GDM1 (cell line): Measurements from ENCODE around the gene LHX8.
"Not testable (repeated sequence)": the region's sequence is repeated elsewhere in the genome, so short reads cannot be mapped to it uniquely, and the experiment has no call there.

Source experiments
- DNase-seq: peaks from one replicate; lab custom pipeline; 2025; lab: John Stamatoyannopoulos, UW

LHX8 gene

GRCh38 chr1:75133750-75134646 lies at the start of gene LHX8:
Gene LHX8 (plus strand): TSS chr1:75134388. CDS start chr1:75136615, 2,227 bp downstream.
- DNase-seq, result no peak

DNA sequence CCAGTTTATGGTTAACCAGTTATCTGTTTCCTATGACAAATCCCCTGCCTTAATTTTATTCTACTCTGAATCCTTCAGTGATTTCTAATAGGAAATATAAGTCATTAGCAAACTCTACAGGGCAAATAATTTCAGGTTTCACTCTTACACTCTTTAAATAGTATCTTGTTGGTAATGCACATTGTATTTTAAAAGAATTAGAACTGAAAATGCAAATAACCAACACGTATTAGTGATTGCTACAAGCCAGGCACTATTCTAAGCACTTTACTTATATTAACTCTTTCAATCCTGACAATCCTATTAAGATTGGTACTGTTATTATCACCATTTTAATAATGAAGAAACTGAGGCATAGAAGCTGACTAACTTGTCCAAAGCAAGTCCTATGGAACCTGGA lies 48.3 kb upstream of the LHX8 start:
- no peak for DNase-seq

- no peak for DNase-seq
These were observed 46.9 kb upstream of the LHX8 start for GRCh38 chr1:75087278-75087677.

DNA sequence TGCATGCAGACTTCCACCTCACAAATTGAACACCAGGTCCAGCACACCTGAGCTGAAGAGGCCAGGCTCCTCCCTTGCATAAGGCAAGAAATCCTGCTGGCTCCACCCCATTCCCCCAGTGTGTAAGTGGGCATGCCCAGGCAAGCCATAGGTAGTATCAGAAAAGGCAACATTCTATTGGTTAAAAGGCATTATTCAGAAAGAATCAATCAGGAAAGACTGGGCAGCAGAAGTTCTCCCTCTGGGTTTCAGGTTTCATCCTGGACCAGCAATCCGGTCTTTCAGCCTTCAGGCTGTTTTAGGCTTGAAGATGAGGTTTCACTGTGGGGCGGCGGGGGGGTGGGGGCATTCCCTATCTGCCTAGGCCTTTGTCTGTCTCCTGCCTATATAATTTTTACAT lies 42.0 kb upstream of the LHX8 start:
- no peak for DNase-seq

DNA sequence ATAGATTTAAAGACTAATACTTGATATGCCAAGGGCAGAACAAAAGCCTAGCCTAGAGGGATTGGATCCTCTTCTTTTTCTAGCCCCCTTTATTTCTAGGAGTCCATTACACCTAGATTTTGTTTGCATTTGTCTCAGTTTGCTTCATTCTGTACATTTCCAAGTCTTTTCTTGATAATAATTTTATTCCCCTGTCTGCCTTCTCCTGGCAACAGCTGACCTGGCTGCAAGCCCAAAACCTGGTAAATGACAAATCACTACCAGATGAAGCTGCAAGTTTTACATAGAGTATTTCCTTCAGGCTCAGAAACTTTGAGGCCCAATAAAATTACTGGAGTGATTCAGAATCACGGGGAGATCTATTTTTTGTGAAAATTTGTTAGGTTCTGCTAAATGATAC lies 36.5 kb upstream of the LHX8 start:
- no peak for DNase-seq

DNA sequence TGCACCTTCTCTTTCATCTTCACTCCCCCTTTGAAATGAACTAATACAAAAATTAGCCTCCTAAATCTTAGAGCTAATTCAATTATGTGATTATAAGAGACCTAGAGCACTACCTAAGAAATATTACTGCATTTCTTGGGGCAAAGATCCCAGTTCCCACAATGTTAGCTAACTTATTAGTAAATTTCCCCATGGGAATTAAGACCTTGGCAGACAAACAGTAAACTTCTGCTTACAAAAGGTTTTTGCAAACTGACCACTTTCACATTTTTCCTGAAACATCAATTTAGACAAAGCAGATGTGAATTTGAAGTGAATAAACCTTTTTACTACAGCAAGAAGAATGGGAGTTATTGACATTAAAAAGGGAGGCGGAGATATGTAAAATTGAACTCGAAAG lies 34.6 kb upstream of the LHX8 start:
- DNase-seq, result no peak

- DNase-seq, result no peak
These were observed 33.6 kb upstream of the LHX8 start for GRCh38 chr1:75100481-75101092.

DNA sequence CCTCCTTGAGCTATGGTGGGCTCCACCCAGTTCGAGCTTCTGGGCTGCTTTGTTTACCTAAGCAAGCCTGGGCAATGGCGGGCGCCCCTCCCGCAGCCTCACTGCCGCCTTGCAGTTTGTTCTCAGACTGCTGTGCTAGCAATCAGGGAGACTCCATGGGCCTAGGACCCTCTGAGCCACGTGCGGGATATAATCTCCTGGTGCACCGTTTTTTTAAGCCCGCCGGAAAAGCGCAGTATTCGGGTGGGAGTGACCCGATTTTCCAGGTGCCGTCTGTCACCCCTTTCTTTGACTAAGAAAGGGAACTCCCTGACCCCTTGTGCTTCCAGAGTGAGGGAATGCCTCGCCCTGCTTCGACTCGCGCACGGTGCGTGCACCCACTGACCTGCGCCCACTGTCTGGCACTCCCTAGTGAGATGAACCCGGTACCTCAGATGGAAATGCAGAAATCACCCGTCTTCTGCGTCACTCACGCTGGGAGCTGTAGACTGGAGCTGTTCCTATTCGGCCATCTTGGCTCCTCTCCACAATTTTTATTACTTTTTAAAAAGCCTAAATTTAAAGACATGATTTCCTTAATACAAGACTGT lies 21.7 kb upstream of the LHX8 start:
- not testable (repeated sequence) for DNase-seq

- no peak for DNase-seq
These were observed 18.5 kb upstream of the LHX8 start for GRCh38 chr1:75115654-75116053.

DNA sequence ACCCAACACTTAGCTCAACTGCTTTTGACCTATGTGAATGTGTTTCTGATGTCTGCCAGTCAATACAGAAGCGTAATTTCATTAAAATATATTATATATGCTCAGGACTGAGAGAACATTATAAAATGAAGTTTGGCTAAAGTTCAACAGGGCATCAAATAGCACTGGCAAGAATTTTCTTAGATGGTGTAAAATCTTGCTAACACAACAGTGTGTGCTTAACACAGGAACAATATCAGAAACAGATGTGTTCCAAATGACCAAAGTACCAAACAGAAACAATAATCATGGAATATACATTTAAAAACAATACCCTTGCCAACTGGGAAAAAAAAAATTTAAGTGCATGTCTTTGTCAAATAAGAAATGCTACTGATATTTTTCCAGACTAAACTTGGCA lies 10.4 kb upstream of the LHX8 start:
- DNase-seq, result no peak

GRCh38 chr1:75124510-75124909 lies 9.7 kb upstream of the LHX8 start:
- DNase-seq, result no peak

DNA sequence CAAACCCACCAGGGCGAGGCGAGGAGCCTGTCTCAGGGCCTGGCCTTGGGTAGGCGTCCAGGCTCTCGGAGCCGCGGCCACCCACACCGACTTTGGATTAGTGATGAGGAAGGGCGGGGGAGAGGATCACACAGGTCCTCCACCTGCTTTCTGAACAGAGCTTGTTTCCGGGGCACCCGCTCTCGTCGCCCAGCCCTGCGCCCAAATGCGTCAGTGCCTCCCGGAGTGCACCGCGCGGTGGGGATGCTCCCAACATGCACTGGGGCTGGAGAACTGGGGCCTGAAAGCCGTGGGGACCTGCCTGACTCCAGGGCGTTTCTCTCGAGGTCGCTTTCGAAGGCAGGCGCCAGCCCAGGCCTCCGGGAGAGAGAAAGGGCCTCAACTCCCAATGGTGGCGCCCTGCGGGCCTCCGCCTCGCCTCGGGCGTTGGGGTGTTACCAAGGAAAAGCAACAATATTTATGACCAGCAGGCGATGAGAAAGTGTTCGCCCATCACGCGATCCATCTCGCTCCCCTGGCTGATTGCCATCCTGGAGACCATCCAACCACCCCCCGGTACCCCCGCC lies 8.9 kb upstream of the LHX8 start:
- no peak for DNase-seq

DNA sequence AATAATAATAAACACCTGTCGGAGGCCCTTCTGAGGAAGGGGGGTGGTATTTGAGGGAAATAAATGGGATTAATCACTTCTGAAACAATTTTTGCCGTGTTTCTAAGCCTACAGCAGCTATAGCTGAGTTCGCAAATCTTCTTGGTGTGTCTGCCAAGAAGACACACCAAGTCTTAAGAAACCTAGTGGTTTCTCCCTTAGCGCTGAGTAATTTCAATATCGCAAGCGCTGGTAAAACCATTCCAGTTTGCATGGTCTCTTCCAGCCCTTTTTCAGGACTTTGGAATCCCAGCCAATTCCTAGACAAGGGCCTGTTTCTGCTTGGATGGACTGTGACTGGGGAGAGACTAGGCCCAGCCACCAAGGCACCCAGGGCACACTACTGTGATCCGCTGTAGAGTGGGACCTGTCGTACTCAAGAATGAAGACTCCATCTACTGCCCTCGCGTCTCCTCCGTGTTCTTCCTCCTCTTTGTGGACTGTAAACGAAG lies 7.5 kb upstream of the LHX8 start:
- DNase-seq, result no peak

- DNase-seq, result no peak
These were observed 6.1 kb upstream of the LHX8 start for GRCh38 chr1:75127916-75128717.

DNA sequence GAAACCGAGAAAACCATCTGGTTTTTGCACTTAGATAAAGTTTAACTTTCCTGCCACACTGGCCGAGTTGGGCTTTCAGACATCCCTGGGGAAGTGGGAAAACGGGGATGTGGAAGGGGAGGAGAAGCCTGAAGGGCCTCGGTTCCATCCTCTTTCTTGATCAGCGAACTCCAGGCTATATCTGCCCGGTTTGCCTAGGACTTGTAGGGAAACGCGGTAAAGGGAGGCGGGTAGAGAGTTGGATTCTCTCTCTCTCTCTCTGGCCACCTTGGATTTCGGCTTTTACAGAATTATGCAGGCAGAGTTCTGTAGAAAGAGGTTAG lies 4.6 kb upstream of the LHX8 start:
- DNase-seq, result no peak

GRCh38 chr1:75129983-75130789 lies 4.0 kb upstream of the LHX8 start:
- no peak for DNase-seq

GRCh38 chr1:75130865-75131564 lies 3.2 kb upstream of the LHX8 start:
- no peak for DNase-seq

DNA sequence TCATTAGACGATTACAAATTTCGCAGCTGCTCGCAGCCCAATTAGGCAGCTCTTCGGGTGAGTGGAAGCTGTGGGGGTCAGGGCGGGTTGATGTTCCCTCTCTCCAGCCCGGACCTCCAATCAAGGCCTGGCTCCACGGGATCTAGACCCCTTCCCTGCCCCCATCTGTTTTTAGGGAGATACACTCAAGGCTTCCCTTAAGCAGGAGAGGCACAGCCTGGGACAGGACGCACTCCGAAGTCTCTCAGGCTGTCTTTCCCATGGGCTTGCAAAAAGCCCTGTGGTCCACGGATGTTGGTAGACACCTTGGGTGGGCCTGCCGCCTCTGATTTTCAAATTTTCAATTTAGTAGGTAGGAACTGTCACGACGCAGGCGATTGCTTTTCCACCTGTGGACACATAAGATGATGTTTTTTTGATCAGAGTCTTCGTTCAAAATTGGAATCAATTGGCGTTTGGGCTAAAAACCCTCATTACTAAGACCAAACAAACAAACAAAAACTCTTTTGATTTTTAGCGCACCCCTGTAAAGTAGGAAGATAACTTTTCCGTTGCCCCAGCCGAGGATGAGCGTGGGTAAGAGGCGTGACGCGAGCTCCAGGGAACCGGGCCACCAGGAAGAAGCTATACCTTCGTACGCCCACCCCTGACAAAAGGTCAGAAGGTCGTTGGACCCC lies 2.5 kb upstream of the LHX8 start:
- DNase-seq, result no peak

- DNase-seq, result no peak
These were observed 1.9 kb upstream of the LHX8 start for GRCh38 chr1:75132242-75132811.
